MCF 10A (cell line): ENCODE data around the gene PDGFB. TPM values are rescaled to one million over a fixed set of nuclear protein-coding genes. Genes with fewer than 3 reads are reported as not detected.

Source experiments
- BruUV-seq: library from RNA; stranded (reverse); fragments of 400-500 nt; replicated peaks from 2 replicates; lab custom pipeline; 2021; lab: Mats Ljungman, UMichigan
- CTCF ChIA-PET: fragments of 300-600 bp; sonication (Branson Sonifier 250); formaldehyde crosslinking; extraction: SDS; loops from one replicate; lab custom pipeline; 2021; ENCODE audit warnings: antibody characterized with exemption, inconsistent platforms; lab: Yijun Ruan, JAX
- POLR2A ChIA-PET: fragments of 300-600, 350-650 bp; sonication (Branson Sonifier 250); formaldehyde crosslinking; extraction: SDS; loops from one replicate; lab custom pipeline; 2020; ENCODE audit warnings: antibody characterized with exemption, inconsistent platforms; lab: Yijun Ruan, JAX
- DNase-seq: peaks from one replicate; pipeline ENCODE4 v3.0.0-alpha.2; 2018; ENCODE audit not compliant: unreplicated experiment
- H3K27ac Mint-ChIP-seq: one replicate; pipeline ENCODE4 v1.8.0; 2022; ENCODE audit warnings: mild to moderate bottlenecking, low read depth, mixed read lengths; ENCODE audit not compliant: unreplicated experiment
- H3K27me3 Mint-ChIP-seq: one replicate; pipeline ENCODE4 v1.8.0; 2022; ENCODE audit warnings: mixed read lengths; ENCODE audit not compliant: insufficient read depth, unreplicated experiment
- H3K36me3 Mint-ChIP-seq: one replicate; pipeline ENCODE4 v1.8.0; 2022; ENCODE audit warnings: mild to moderate bottlenecking, moderate library complexity, mixed read lengths; ENCODE audit not compliant: insufficient read depth, unreplicated experiment
- H3K4me1 Mint-ChIP-seq: one replicate; pipeline ENCODE4 v1.8.0; 2022; ENCODE audit warnings: mixed read lengths; ENCODE audit not compliant: insufficient read depth, unreplicated experiment
- H3K4me3 Mint-ChIP-seq: one replicate; pipeline ENCODE4 v1.8.0; 2022; ENCODE audit warnings: mild to moderate bottlenecking, moderate library complexity, mixed read lengths; ENCODE audit not compliant: unreplicated experiment
- H3K9me3 Mint-ChIP-seq: one replicate; pipeline ENCODE4 v1.8.0; 2022; ENCODE audit warnings: mixed read lengths; ENCODE audit not compliant: unreplicated experiment
- CTCF ChIP-seq: fragments of 200-600 bp; IDR thresholded peaks from one replicate; pipeline ENCODE4 v1.8.0; 2022; ENCODE audit warnings: antibody characterized with exemption, mild to moderate bottlenecking; ENCODE audit not compliant: unreplicated experiment
- intact Hi-C: fragments of 100-400 bp; cut with micrococcal nuclease; formaldehyde crosslinking; loops from 2 replicates; pipeline ENCODE4 v1.14.1; 2022
- total RNA-seq: library from RNA; stranded (reverse); gene quantifications from 2 replicates; pipeline ENCODE4 v1.2.3, GENCODE V29; 2022

Gene PDGFB
- total RNA-seq, 1 experiment from 2014 or later, result 0.37 TPM

- ChIA-PET POLR2A (interaction anchor here (1.1 kb wide), 1 partner anchor 9 kb away, joined by 3 read pairs; no protein-coding TSS in a partner anchor), CTCF (interaction anchor here (0.6 kb wide), 1 partner anchor 24 kb away, joined by 3 read pairs; no protein-coding TSS in a partner anchor)
- intact Hi-C loops, result loop anchor here (5.0 kb wide), 2 partner anchors 42 to 78 kb away; no protein-coding TSS in a partner anchor
- Mint-ChIP-seq H3K27me3 (peaks cover 17% of the 10 kb centered on the region), H3K36me3 (no peaks in the 10 kb centered on the region), H3K4me1 (peaks cover 14% of the 10 kb centered on the region), H3K4me3 (no peak overlapping the region), H3K9me3 (no peaks in the 10 kb centered on the region), H3K27ac (no peak overlapping the region)
- no peak for TF ChIP-seq CTCF
- no peak for DNase-seq
- no TSS peak for BruUV-seq
Measured at GRCh38 chr22:39250131-39250530, 5.3 kb upstream of the PDGFB start.

GRCh38 chr22:39249086-39249704 is 4.4 kb upstream of the PDGFB start:
- Mint-ChIP-seq H3K27ac (no peak overlapping the region), H3K4me3 (no peak overlapping the region), H3K4me1 (peaks cover 7% of the 10 kb centered on the region), H3K9me3 (no peaks in the 10 kb centered on the region), H3K27me3 (peaks cover 24% of the 10 kb centered on the region), H3K36me3 (no peaks in the 10 kb centered on the region)
- intact Hi-C loops, result no loop called here
- DNase-seq, result no peak
- no peak for TF ChIP-seq CTCF
- ChIA-PET POLR2A (interaction anchor here (1.1 kb wide), 1 partner anchor 8 kb away, joined by 3 read pairs; no protein-coding TSS in a partner anchor), CTCF (no interaction called here)
- BruUV-seq, result no TSS peak

- Mint-ChIP-seq H3K9me3 (no peaks in the 10 kb centered on the region), H3K27ac (no peak overlapping the region), H3K36me3 (no peaks in the 10 kb centered on the region), H3K27me3 (peaks cover 33% of the 10 kb centered on the region), H3K4me1 (peaks cover 8% of the 10 kb centered on the region), H3K4me3 (no peak overlapping the region)
- DNase-seq, result no peak
- BruUV-seq, result no TSS peak
- no peak for TF ChIP-seq CTCF
- ChIA-PET POLR2A (no interaction called here), CTCF (interaction anchor here (0.6 to 1.1 kb wide), 2 partner anchors 42 to 432 kb away, joined by 4 read pairs; no protein-coding TSS in a partner anchor)
- intact Hi-C loops, result no loop called here
Measured at GRCh38 chr22:39248254-39248653, 3.5 kb upstream of the PDGFB start.

- ChIA-PET CTCF (no interaction called here), POLR2A (interaction anchor here (0.9 kb wide), 1 partner anchor 25 kb away, joined by 3 read pairs; no protein-coding TSS in a partner anchor)
- no TSS peak for BruUV-seq
- Mint-ChIP-seq H3K27ac (no peak overlapping the region), H3K4me3 (no peak overlapping the region), H3K4me1 (peaks cover 6% of the 10 kb centered on the region), H3K9me3 (no peaks in the 10 kb centered on the region), H3K27me3 (peaks cover 41% of the 10 kb centered on the region), H3K36me3 (no peaks in the 10 kb centered on the region)
- no peak for DNase-seq
- no peak for TF ChIP-seq CTCF
- intact Hi-C loops, result no loop called here
Measured at GRCh38 chr22:39247361-39247760, 2.6 kb upstream of the PDGFB start.
